ENCODE measurements around the gene TYR.
"Not testable (repeated sequence)": the region's sequence is repeated elsewhere in the genome, so short reads cannot be mapped to it uniquely, and the experiment has no call there.

DNA sequence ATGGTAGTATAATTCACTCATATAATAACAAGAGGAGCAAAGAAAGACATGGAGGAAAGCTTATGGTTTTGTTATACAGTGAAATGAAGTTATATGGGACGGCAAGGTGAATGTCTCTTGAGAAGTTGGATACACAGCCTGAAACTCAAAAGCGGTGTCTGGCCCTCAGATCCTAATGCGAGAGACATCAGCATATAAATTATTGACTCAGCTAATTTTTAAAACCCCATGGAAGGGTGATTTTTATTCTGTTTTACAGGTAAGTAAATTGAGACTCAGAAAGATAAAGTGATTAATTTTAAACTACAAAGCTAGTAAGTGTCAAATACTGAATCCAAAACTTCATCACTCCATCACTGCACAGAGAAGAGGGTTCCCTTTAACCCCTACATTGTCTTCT, 110.3 kb downstream of the TYR start:
- TF ChIP-seq, protein P1, sequence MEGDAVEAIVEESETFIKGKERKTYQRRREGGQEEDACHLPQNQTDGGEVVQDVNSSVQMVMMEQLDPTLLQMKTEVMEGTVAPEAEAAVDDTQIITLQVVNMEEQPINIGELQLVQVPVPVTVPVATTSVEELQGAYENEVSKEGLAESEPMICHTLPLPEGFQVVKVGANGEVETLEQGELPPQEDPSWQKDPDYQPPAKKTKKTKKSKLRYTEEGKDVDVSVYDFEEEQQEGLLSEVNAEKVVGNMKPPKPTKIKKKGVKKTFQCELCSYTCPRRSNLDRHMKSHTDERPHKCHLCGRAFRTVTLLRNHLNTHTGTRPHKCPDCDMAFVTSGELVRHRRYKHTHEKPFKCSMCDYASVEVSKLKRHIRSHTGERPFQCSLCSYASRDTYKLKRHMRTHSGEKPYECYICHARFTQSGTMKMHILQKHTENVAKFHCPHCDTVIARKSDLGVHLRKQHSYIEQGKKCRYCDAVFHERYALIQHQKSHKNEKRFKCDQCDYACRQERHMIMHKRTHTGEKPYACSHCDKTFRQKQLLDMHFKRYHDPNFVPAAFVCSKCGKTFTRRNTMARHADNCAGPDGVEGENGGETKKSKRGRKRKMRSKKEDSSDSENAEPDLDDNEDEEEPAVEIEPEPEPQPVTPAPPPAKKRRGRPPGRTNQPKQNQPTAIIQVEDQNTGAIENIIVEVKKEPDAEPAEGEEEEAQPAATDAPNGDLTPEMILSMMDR (IDR thresholded peaks at IDR 0.05 in 4 of 5, conservative IDR thresholded peaks at IDR 0.05 in 1 of 5), result not testable (repeated sequence)
- TF ChIP-seq POLR2A (IDR thresholded peaks at IDR 0.05), result not testable (repeated sequence)
